Liver (tissue), 9 donors: ENCODE results near the gene GLI1. TPM values are rescaled to one million over a fixed set of nuclear protein-coding genes. Genes with fewer than 3 reads are reported as not detected.

Source experiments
- DNase-seq: peaks from one replicate; pipeline ENCODE4 v3.0.0-alpha.2; 2017; ENCODE audit warnings: low spot score
- H3K27ac ChIP-seq, 2 donors: one replicate each; pipeline ENCODE4 v1.7.0; 2013; ENCODE audit warnings: inconsistent platforms in 2 of 2, low read length in 2 of 2, control low read depth in 1 of 2, low read depth in 1 of 2, mild to moderate bottlenecking in 1 of 2
- H3K27me3 ChIP-seq, 4 donors: one replicate each; pipeline versions ENCODE4 v1.6.1 to v1.7.0; 2013; ENCODE audit warnings: low read length in 3 of 4, inconsistent platforms in 1 of 4, mild to moderate bottlenecking in 1 of 4, moderate library complexity in 1 of 4; ENCODE audit not compliant: control insufficient read depth in 4 of 4, insufficient read depth in 4 of 4
- H3K36me3 ChIP-seq, 4 donors: one replicate each; pipeline versions ENCODE4 v1.6.1 to v1.7.0; 2013; ENCODE audit warnings: low read length in 3 of 4, mild to moderate bottlenecking in 3 of 4, low read depth in 1 of 4, moderate library complexity in 1 of 4; ENCODE audit not compliant: control insufficient read depth in 4 of 4, insufficient read depth in 3 of 4
- H3K4me1 ChIP-seq, 4 donors: one replicate each; pipeline versions ENCODE4 v1.6.1 to v1.7.0; 2013; ENCODE audit warnings: low read length in 3 of 4, mild to moderate bottlenecking in 3 of 4, moderate library complexity in 1 of 4; ENCODE audit not compliant: control insufficient read depth in 4 of 4, insufficient read depth in 4 of 4
- H3K4me3 ChIP-seq, 3 donors: one replicate each; pipeline versions ENCODE4 v1.6.1 to v1.7.0; 2013; ENCODE audit warnings: low read length in 3 of 3, control low read depth in 1 of 3, low read depth in 1 of 3, mild to moderate bottlenecking in 1 of 3
- H3K9ac ChIP-seq, 2 donors: one replicate each; pipeline ENCODE4 v1.7.0; 2013; ENCODE audit warnings: low read length in 2 of 2, mild to moderate bottlenecking in 2 of 2, moderate library complexity in 2 of 2, control low read depth in 1 of 2, low read depth in 1 of 2
- H3K9me3 ChIP-seq, 4 donors: one replicate each; pipeline versions ENCODE4 v1.6.1 to v1.7.0; 2013; ENCODE audit warnings: low read length in 3 of 4; ENCODE audit not compliant: control insufficient read depth in 4 of 4
- ATF3 ChIP-seq: IDR thresholded peaks from 2 replicates; pipeline ENCODE4 v1.6.1; 2016; ENCODE audit warnings: antibody characterized with exemption
- EGR1 ChIP-seq, 2 donors: IDR thresholded peaks; 2 replicates each; pipeline ENCODE4 v1.6.1; 2016 to 2018; ENCODE audit warnings: antibody characterized with exemption in 2 of 2, low read depth in 2 of 2
- FOXA1 ChIP-seq: IDR thresholded peaks from 2 replicates; pipeline ENCODE4 v1.6.1; 2016; ENCODE audit warnings: antibody characterized with exemption
- FOXA2 ChIP-seq: IDR thresholded peaks from 2 replicates; pipeline ENCODE4 v1.6.1; 2016; ENCODE audit warnings: antibody characterized with exemption
- GABPA ChIP-seq, 2 donors: IDR thresholded peaks in 1 of 2; conservative IDR thresholded peaks in 1 of 2; 2 replicates each; pipeline ENCODE4 v1.6.1; 2016; ENCODE audit warnings: antibody characterized with exemption in 2 of 2, mild to moderate bottlenecking in 1 of 2, moderate library complexity in 1 of 2
- HNF4A ChIP-seq, 2 donors: conservative IDR thresholded peaks; 2 replicates each; pipeline ENCODE4 v1.6.1; 2016; ENCODE audit warnings: antibody characterized with exemption in 2 of 2, mild to moderate bottlenecking in 2 of 2
- HNF4G ChIP-seq: IDR thresholded peaks from 2 replicates; pipeline ENCODE4 v1.6.1; 2016; ENCODE audit warnings: antibody characterized with exemption
- JUND ChIP-seq, 2 donors: IDR thresholded peaks; 2 replicates each; pipeline ENCODE4 v1.6.1; 2016; ENCODE audit warnings: antibody characterized with exemption in 2 of 2
- NR2F2 ChIP-seq: IDR thresholded peaks from 2 replicates; pipeline ENCODE4 v1.6.1; 2016; ENCODE audit warnings: antibody characterized with exemption
- RAD21 ChIP-seq, 2 donors: IDR thresholded peaks; 2 replicates each; pipeline ENCODE4 v1.6.1; 2016; ENCODE audit warnings: antibody characterized with exemption in 2 of 2, mild to moderate bottlenecking in 2 of 2
- REST ChIP-seq: IDR thresholded peaks from 2 replicates; pipeline ENCODE4 v1.6.1; 2016; ENCODE audit warnings: antibody characterized with exemption, mild to moderate bottlenecking
- RXRA ChIP-seq, 2 donors: IDR thresholded peaks; 2 replicates each; pipeline ENCODE4 v1.6.1; 2017 to 2018; ENCODE audit warnings: antibody characterized with exemption in 2 of 2, mild to moderate bottlenecking in 1 of 2
- SP1 ChIP-seq: IDR thresholded peaks from 2 replicates; pipeline ENCODE4 v1.6.1; 2018; ENCODE audit warnings: antibody characterized with exemption, mild to moderate bottlenecking
- TAF1 ChIP-seq: conservative IDR thresholded peaks from 2 replicates; pipeline ENCODE4 v1.6.1; 2016; ENCODE audit warnings: antibody characterized with exemption, mild to moderate bottlenecking
- YY1 ChIP-seq: IDR thresholded peaks from 2 replicates; pipeline ENCODE4 v1.6.1; 2016; ENCODE audit warnings: antibody characterized with exemption, mild to moderate bottlenecking
- ZBTB33 ChIP-seq: IDR thresholded peaks from 2 replicates; pipeline ENCODE4 v1.6.1; 2016; ENCODE audit warnings: antibody characterized with exemption
- WGBS: extraction: QIAGEN DNeasy Blood & Tissue Kit; methylation state at CpG from one replicate; pipeline ENCODE4 v1.1.7; 2013; 5-methylcytosine and 5-hydroxymethylcytosine counted together
- polyA plus RNA-seq, 2 donors: library from polyadenylated mRNA; stranded (reverse) in 1 of 2; unstranded in 1 of 2; fragments of 200-250 nt in 1 of 2; fragments of >200 nt in 1 of 2; fragmentation: Nextera tagmentation in 1 of 2; extraction: Ambion mirVana in 1 of 2; gene quantifications; one replicate each; pipeline versions ENCODE4 v1.2.1 to v1.2.3, GENCODE V29; 2013 to 2015
- total RNA-seq, 2 donors: library from RNA; depleted of rRNA; stranded (reverse); fragments of >200 nt; gene quantifications; one replicate each; pipeline ENCODE4 v1.2.3, GENCODE V29; 2014
- TF ChIP-seq, protein P1 (sequence below): fragments of 150-350 bp; IDR thresholded peaks from 2 replicates; pipeline ENCODE4 v1.5.1; 2017; ENCODE audit warnings: improper control_type of control experiment, low read depth, low read length; ENCODE audit not compliant: missing input control
- TF ChIP-seq, protein P2 (sequence below): IDR thresholded peaks from 2 replicates; pipeline ENCODE4 v1.6.1; 2016; ENCODE audit warnings: antibody characterized with exemption
- donor health status: healthy.
- donor health status: healthy.
- donor health status: healthy.
- donor health status: healthy.
- donor health status: healthy.

The GLI1 gene
- under 1 TPM; 0.09 to 0.25 TPM for total RNA-seq
- polyA plus RNA-seq = under 1 TPM; 0.23 to 0.44 TPM

DNA sequence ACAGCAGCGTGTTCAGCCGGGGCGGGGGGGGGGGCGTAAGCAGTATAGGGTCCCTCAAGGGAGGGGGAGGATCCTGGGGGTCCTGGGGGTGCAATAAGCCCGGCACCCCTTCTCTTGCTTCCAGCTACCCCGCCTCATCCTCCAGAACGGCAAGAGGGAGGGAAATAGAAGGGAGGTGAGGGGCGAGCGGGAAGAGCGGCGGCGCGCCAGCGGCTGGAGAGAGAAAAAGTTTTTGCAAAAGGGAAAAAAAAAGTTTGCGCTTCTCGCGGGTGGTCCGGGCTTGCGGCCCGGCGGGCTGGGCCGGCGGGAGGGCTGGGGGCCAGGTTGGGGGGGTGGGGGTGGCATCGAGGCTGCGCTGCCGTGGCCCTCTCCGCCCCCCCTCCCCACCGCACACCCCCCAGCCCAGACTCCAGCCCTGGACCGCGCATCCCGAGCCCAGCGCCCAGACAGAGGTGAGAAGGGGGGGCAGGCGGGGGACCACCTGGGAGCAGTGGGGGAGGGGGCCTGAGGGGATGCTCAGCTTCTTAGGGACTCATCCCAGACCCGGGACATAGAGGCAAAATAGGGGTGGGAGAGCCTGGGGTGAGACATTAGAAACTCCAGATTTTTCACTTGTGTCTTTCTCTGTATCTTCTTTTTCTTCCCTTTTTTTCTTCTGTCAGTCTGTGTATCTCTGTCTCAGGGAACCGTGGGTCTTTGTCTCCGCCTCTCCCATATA is at the start of gene GLI1:
GLI1 (plus strand) TSS at position 36 of the 718 bp plus-strand sequence. CDS start 3,907 bp downstream, outside the sequence.
- Histone ChIP-seq H3K9me3 (no peaks in the 10 kb centered on the region), H3K27me3 (no peaks in the 10 kb centered on the region), H3K4me3 (peak within 1 kb of the TSS; percentile 45 to 80 (median 67)), H3K36me3 (no peaks in the 10 kb centered on the region), H3K27ac (peak within 1 kb of the TSS; percentile 94 to 96), H3K4me1 (peaks cover 7 to 38% (median 20%) of the 10 kb centered on the region in 4 donors), H3K9ac (peak within 1 kb of the TSS; percentile 72 to 87)
- TF ChIP-seq ZBTB33 = no peak
- no peak for TF ChIP-seq FOXA2
- no peak for TF ChIP-seq NR2F2
- TF ChIP-seq, protein P1, sequence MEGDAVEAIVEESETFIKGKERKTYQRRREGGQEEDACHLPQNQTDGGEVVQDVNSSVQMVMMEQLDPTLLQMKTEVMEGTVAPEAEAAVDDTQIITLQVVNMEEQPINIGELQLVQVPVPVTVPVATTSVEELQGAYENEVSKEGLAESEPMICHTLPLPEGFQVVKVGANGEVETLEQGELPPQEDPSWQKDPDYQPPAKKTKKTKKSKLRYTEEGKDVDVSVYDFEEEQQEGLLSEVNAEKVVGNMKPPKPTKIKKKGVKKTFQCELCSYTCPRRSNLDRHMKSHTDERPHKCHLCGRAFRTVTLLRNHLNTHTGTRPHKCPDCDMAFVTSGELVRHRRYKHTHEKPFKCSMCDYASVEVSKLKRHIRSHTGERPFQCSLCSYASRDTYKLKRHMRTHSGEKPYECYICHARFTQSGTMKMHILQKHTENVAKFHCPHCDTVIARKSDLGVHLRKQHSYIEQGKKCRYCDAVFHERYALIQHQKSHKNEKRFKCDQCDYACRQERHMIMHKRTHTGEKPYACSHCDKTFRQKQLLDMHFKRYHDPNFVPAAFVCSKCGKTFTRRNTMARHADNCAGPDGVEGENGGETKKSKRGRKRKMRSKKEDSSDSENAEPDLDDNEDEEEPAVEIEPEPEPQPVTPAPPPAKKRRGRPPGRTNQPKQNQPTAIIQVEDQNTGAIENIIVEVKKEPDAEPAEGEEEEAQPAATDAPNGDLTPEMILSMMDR = no peak
- no peak for TF ChIP-seq JUND (IDR thresholded peaks at IDR 0.05)
- no peak for TF ChIP-seq RAD21 (IDR thresholded peaks at IDR 0.05)
- TF ChIP-seq SP1 = no peak
- TF ChIP-seq EGR1 (IDR thresholded peaks at IDR 0.05; ENCODE audit: low read depth in 2 of 2) = no peak
- no peak for TF ChIP-seq YY1
- TF ChIP-seq HNF4G = no peak
- no peak for TF ChIP-seq ATF3
- TF ChIP-seq RXRA (IDR thresholded peaks at IDR 0.05) = no peak
- TF ChIP-seq, protein P2, sequence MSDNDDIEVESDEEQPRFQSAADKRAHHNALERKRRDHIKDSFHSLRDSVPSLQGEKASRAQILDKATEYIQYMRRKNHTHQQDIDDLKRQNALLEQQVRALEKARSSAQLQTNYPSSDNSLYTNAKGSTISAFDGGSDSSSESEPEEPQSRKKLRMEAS = no peak
- TF ChIP-seq HNF4A (conservative IDR thresholded peaks at IDR 0.05) = no peak
- no peak for TF ChIP-seq FOXA1
- TF ChIP-seq GABPA (IDR thresholded peaks at IDR 0.05 in 1 of 2, conservative IDR thresholded peaks at IDR 0.05 in 1 of 2) = no peak
- WGBS = under 1% methylated on average over 36 of the region's 36 CpGs
- no peak for DNase-seq

GRCh38 chr12:57410534-57410933 is 49.1 kb upstream of the GLI1 start:
- Histone ChIP-seq H3K9ac (no peak overlapping the region), H3K4me3 (no peak overlapping the region), H3K4me1 (no peaks in the 10 kb centered on the region), H3K27ac (no peak overlapping the region), H3K36me3 (peaks cover 0 to 10% (median 5%) of the 10 kb centered on the region in 4 donors), H3K9me3 (no peaks in the 10 kb centered on the region), H3K27me3 (no peaks in the 10 kb centered on the region)
- WGBS = 98% methylated on average over 4 of the region's 4 CpGs
- DNase-seq = no peak
- no peak for TF ChIP-seq YY1
- TF ChIP-seq REST = no peak
- TF ChIP-seq SP1 = no peak
- no peak for TF ChIP-seq ATF3
- TF ChIP-seq ZBTB33 = no peak
- no peak for TF ChIP-seq RXRA (IDR thresholded peaks at IDR 0.05)
- TF ChIP-seq FOXA1 = no peak
- no peak for TF ChIP-seq GABPA (IDR thresholded peaks at IDR 0.05 in 1 of 2, conservative IDR thresholded peaks at IDR 0.05 in 1 of 2)
- no peak for TF ChIP-seq RAD21 (IDR thresholded peaks at IDR 0.05)
- no peak for TF ChIP-seq HNF4A (conservative IDR thresholded peaks at IDR 0.05)
- no peak for TF ChIP-seq HNF4G
- TF ChIP-seq EGR1 (IDR thresholded peaks at IDR 0.05; ENCODE audit: low read depth in 2 of 2) = no peak
- no peak for TF ChIP-seq TAF1
